ENCODE results near the gene KLHL6. TPM values are rescaled to one million over a fixed set of nuclear protein-coding genes. Genes with fewer than 3 reads are reported as not detected.

Gene KLHL6
- total RNA-seq, 2 experiments from 2014 or later: 27.4 to 27.8 TPM

- CTCF ChIA-PET: interaction anchor here (1.2 kb wide), 1 partner anchor 9 kb away, joined by 4 read pairs; no protein-coding TSS in a partner anchor
- DNase-seq (no peak), ATAC-seq (no peak)
- Mint-ChIP-seq H3K27ac (no peak overlapping the region), H3K27me3 (ENCODE audit: low read depth) (peaks cover 12% of the 10 kb centered on the region), H3K36me3 (ENCODE audit: low read depth) (peaks cover 8% of the 10 kb centered on the region), H3K4me1 (ENCODE audit: low read depth) (peaks cover 14% of the 10 kb centered on the region), H3K9me3 (ENCODE audit: insufficient read depth) (peaks cover 3% of the 10 kb centered on the region), H3K4me3 (no peak overlapping the region)
- POLR2A ChIA-PET: no interaction called here
Observed at GRCh38 chr3:183438735-183439134, 116.8 kb downstream of the KLHL6 start.

GRCh38 chr3:183437666-183438564 lies 117.6 kb downstream of the KLHL6 start:
- Mint-ChIP-seq H3K27me3 (ENCODE audit: low read depth) (peaks cover 6% of the 10 kb centered on the region), H3K4me1 (ENCODE audit: low read depth) (peaks cover 14% of the 10 kb centered on the region), H3K27ac (no peak overlapping the region), H3K9me3 (ENCODE audit: insufficient read depth) (peaks cover 3% of the 10 kb centered on the region), H3K4me3 (no peak overlapping the region), H3K36me3 (ENCODE audit: low read depth) (no peaks in the 10 kb centered on the region)
- CTCF ChIA-PET: interaction anchor here (1.2 kb wide), 1 partner anchor 10 kb away, joined by 4 read pairs; no protein-coding TSS in a partner anchor
- DNase-seq (no peak), ATAC-seq (no peak)
- POLR2A ChIA-PET: interaction anchor here (0.8 kb wide), 1 partner anchor 10 kb away, joined by 4 read pairs; the partner anchor contains the start of gene MCF2L2

Other genes with a start within 250 kb of the KLHL6 start
- 1 to 10 TPM; 7.2 to 7.5 TPM for gene MCF2L2, start 127.1 kb downstream of the KLHL6 start, total RNA-seq
- 1 to 10 TPM; 8.0 to 9.2 TPM for gene KLHL24, start 79.9 kb upstream of the KLHL6 start, total RNA-seq
- 10 to 100 TPM; 49.3 to 52.6 TPM for gene YEATS2, start 142.1 kb upstream of the KLHL6 start, total RNA-seq